Mucosa of descending colon (tissue), 3 donors: Measurements from ENCODE around the gene SLC15A3. TPM values are rescaled to one million over a fixed set of nuclear protein-coding genes. Genes with fewer than 3 reads are reported as not detected.
"Not testable (repeated sequence)": the region's sequence is repeated elsewhere in the genome, so short reads cannot be mapped to it uniquely, and the experiment has no call there.

ENCODE experiments used
- ATAC-seq: fragments of 200-7000 bp; cut with Tn5 transposase; one replicate; pipeline ENCODE4 v1.9.1; 2020; ENCODE audit warnings: mild to moderate bottlenecking, moderate library complexity
- DNase-seq, 3 donors: peaks; one replicate each; pipeline ENCODE4 v3.0.0-alpha.2; 2020
- H3K36me3 ChIP-seq: fragments of 200-600 bp; one replicate; pipeline ENCODE4 v1.8.0; 2021; ENCODE audit warnings: low read depth, mild to moderate bottlenecking
- H3K4me1 ChIP-seq: fragments of 200-600 bp; one replicate; pipeline ENCODE4 v1.8.0; 2021; ENCODE audit warnings: low read depth, mild to moderate bottlenecking
- H3K4me3 ChIP-seq: fragments of 200-600 bp; one replicate; pipeline ENCODE4 v1.8.0; 2021; ENCODE audit warnings: mild to moderate bottlenecking
- H3K9me3 ChIP-seq: fragments of 200-600 bp; one replicate; pipeline ENCODE4 v1.8.0; 2021; ENCODE audit warnings: mild to moderate bottlenecking
- CTCF ChIP-seq: fragments of 200-600 bp; IDR thresholded peaks from one replicate; pipeline ENCODE4 v1.8.0; 2022; ENCODE audit warnings: antibody characterized with exemption, mild to moderate bottlenecking
- intact Hi-C, 2 donors: fragments of 100-400 bp; cut with DNase I in 1 of 2; cut with micrococcal nuclease in 1 of 2; formaldehyde crosslinking; loops; one replicate each; pipeline versions ENCODE4 v1.11.0 to v1.11.1; 2022; cut with DNase I, micrococcal nuclease
- total RNA-seq, 3 donors: library from RNA; stranded (reverse); fragmentation: NEBNext Ultra II Directional in 2 of 3; extraction: Animal tissue kit (Norgen Biotek cat#: 25700) in 2 of 3; gene quantifications; one replicate each; pipeline versions ENCODE4 v1.2.1 to v1.2.4, GENCODE V29; 2021 to 2023
- donor health status: DM: no; HTN: no; CAD: no; lungs with moderate emphysema.
- donor health status: DM: no; HTN: no; CAD: no.
- donor health status: DM: no; HTN: yes; CAD: no.

Gene SLC15A3
- total RNA-seq, 3 donors from 2014 or later, result 6.2 to 36.8 (median 18.4) TPM

DNA sequence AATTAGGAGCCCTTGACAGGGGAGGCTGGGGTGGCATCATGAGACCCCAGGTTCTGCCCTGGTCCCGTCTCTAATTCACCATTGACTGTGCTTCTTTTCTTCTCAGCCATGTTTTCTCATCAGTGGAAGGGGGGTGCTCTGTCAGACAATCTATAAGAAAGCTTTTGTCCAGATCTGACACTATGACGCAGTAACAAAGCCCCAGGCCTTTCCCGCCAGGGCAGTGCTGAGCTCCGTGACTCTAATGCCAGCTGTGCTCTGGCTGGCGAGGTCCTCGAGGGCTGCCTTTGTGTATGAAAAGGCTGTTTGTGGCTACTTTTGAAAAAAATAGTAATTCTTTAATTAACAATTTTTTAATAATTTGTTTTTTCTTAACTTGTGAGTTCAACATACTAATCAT is 22.8 kb upstream of the SLC15A3 start:
- intact Hi-C loops, result no loop called here
- H3K4me3 ChIP-seq, result no peak overlapping the region
- ATAC-seq (no peak), DNase-seq (peak in 1 of 3 donors; percentile 18)
- no peaks in the 10 kb centered on the region for H3K36me3 ChIP-seq
- no peaks in the 10 kb centered on the region for H3K9me3 ChIP-seq
- no peak for TF ChIP-seq CTCF
- no peaks in the 10 kb centered on the region for H3K4me1 ChIP-seq

DNA sequence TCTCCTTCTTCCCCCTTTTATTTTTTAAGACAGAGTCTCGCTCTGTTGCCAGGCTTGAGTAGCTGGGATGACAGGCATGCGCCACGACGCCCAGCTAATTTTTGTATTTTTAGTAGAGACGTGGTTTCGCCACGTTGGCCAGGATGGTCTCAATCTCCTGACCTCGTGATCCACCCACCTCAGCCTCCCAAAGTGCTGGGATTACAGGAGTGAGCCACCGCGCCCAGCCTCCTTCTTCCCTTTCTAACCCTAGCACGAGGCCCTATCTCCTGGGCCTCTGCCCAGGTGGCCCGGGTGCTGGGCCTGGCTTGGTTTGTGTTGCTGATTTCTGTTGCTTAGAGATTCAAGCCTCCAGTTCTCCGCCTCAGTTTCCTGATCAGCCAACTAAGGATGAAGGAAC is 22.3 kb upstream of the SLC15A3 start:
- H3K4me3 ChIP-seq, H3K9me3 ChIP-seq, intact Hi-C loops, ATAC-seq, H3K36me3 ChIP-seq, H3K4me1 ChIP-seq: not testable (repeated sequence)
- peak in 1 of 3 donors; percentile 17 for DNase-seq

DNA sequence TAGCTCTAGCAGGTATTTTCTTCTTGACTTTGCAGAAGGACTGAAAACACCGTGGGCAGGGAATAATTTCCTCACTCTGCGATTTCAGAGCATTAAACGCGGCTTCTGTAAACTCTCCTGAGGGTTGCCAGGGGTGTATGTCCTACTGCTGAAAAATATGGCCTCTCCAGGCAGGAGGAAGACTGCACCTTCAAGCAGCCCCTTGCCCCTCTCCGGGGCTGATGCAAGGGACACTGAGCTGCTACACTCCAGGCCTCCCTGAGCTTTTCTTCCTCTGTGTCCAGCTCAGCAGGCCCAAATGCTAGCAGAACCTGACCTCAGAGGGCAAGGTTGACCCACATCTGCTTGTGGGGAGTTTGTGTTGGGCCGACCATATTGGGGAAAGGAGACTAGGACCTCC is 21.7 kb upstream of the SLC15A3 start:
- DNase-seq (no peak), ATAC-seq (no peak)
- no peaks in the 10 kb centered on the region for H3K36me3 ChIP-seq
- intact Hi-C loops, result no loop called here
- no peak overlapping the region for H3K4me3 ChIP-seq
- no peaks in the 10 kb centered on the region for H3K4me1 ChIP-seq
- no peak for TF ChIP-seq CTCF
- H3K9me3 ChIP-seq, result no peaks in the 10 kb centered on the region

DNA sequence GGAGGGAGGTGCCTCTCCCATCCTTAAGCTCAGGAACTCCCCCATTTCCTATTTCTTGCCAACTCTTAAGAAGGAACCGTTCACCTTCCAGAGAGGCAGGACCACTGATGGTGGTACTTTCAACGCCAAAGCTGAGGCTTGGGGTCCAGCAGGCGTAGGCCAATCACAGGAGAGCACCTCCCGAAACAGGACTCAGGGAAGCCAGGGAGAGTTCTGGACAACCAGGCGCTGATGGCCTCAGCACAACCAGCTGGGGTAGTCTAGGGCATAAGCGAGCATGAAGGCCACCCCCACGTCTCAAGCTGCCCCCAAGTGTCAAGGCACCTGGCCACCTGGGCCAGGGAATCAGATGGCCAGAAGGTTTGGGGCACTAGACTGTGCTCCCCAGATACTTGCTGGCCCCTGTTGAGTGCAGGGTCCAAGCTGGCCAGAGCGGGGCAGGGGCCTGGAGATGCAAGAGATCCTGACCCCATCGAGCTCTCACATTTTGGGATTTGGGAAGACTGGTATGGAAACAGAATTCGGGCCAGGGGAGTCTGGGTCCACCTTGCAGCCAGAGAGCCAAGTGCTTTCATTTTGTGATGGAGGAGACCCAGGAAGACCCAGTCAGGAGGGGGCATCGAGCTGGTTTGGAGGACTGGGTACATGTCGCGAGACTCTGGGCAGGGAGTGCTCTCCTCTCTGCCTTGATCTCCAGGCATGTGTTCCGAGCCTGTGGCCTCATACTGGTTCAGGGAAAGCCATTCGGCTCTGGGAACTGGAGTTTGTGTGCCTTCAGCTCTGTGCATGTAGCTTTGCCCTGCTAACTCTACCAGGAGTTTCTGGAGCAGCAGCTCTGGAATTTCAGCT is 20.4 kb upstream of the SLC15A3 start:
- no peaks in the 10 kb centered on the region for H3K4me1 ChIP-seq
- DNase-seq, result peak in 1 of 3 donors; percentile 37
- H3K4me3 ChIP-seq, result no peak overlapping the region
- TF ChIP-seq CTCF, result no peak
- intact Hi-C loops, result no loop called here
- peak; percentile 29 for ATAC-seq
- no peaks in the 10 kb centered on the region for H3K9me3 ChIP-seq
- H3K36me3 ChIP-seq, result no peaks in the 10 kb centered on the region

- DNase-seq (peak in 1 of 3 donors; percentile 62), ATAC-seq (peak; percentile 73)
- H3K4me3 ChIP-seq, result no peak within 1 kb of the TSS
- no peak for TF ChIP-seq CTCF
- no peaks in the 10 kb centered on the region for H3K4me1 ChIP-seq
- H3K36me3 ChIP-seq, result no peaks in the 10 kb centered on the region
- H3K9me3 ChIP-seq, result no peaks in the 10 kb centered on the region
- intact Hi-C loops, result no loop called here
Observed at GRCh38 chr11:60971520-60971919, 19.5 kb upstream of the SLC15A3 start, which contains the start of gene CD6. Gene CD6 (plus strand): TSS chr11:60971680. CDS start chr11:60971866, 186 bp downstream.

DNA sequence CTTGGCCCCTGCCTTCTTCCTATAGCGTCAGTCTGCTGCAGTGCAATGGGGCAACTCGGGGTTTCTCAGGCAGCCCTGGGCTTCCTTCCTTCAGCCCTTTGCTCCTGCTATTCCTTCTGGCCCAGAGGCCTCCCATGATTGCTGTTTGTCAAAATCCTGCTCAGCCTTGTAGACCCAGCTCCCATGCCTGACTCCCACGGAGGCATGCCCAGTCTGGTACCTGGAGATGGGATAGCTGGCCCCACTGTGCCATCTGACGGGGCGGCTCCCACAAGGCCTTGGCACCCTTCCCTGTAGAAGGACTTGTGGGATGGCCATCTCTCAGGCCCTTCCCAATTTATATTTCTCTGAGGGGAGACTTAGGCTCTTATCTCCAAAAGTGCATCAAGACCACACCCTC is 18.9 kb upstream of the SLC15A3 start:
- no peak for TF ChIP-seq CTCF
- ATAC-seq, result no peak
- DNase-seq, result peak in 1 of 3 donors; percentile 45
- intact Hi-C loops, result no loop called here
- H3K36me3 ChIP-seq, result no peaks in the 10 kb centered on the region
- H3K9me3 ChIP-seq, result no peaks in the 10 kb centered on the region
- H3K4me3 ChIP-seq, result no peak overlapping the region
- no peaks in the 10 kb centered on the region for H3K4me1 ChIP-seq
